Endothelial cell of umbilical vein (primary cell): Measurements from ENCODE around the gene RMND5A. TPM values are rescaled to one million over a fixed set of nuclear protein-coding genes. Genes with fewer than 3 reads are reported as not detected.
"Not testable (repeated sequence)": the region's sequence is repeated elsewhere in the genome, so short reads cannot be mapped to it uniquely, and the experiment has no call there.

Source experiments
- Bru-seq: library from RNA; stranded (reverse); fragments of 400-500 nt; gene quantifications from one replicate; lab custom pipeline; 2021; lab: Mats Ljungman, UMichigan
- BruChase-seq, 2 experiments: library from RNA; stranded (reverse); fragments of 400-500 nt; gene quantifications; one replicate each; lab custom pipeline; 2021; lab: Mats Ljungman, UMichigan
- BruUV-seq: library from RNA; stranded (reverse); fragments of 400-500 nt; replicated peaks from 2 replicates; lab custom pipeline; 2021; lab: Mats Ljungman, UMichigan
- CTCF ChIA-PET: fragments of 300-600, 350-600 bp; sonication (Branson Sonifier 250); formaldehyde crosslinking; loops from one replicate; lab custom pipeline; 2021; ENCODE audit warnings: antibody characterized with exemption, inconsistent platforms; lab: Charles Lee
- POLR2A ChIA-PET: fragments of 300-600, 350-600 bp; sonication (Branson Sonifier 250); formaldehyde crosslinking; loops from one replicate; lab custom pipeline; 2021; ENCODE audit warnings: antibody characterized with exemption, inconsistent platforms; lab: Charles Lee
- DNase-seq: peaks from one replicate; pipeline ENCODE4 v3.0.0-alpha.2; 2011; ENCODE audit warnings: low read depth, low spot score
- FAIRE-seq: peaks from 2 replicates; lab custom pipeline; 2011; peaks lifted over from hg19 to GRCh38; lab: Jason Lieb, UNC
- H2AFZ ChIP-seq: 2 replicates; pipeline ENCODE4 v1.6.0; 2012; ENCODE audit warnings: low read depth, low read length, control low read depth, inconsistent platforms
- H3K27ac ChIP-seq: 2 replicates; pipeline ENCODE4 v1.5.1; 2011; ENCODE audit warnings: low read depth, mild to moderate bottlenecking, control low read depth, low read length, moderate library complexity; ENCODE audit not compliant: insufficient read depth
- H3K27me3 ChIP-seq, 2 experiments: 2 replicates each; pipeline versions ENCODE4 v1.6.0 to v1.6.1; 2011; ENCODE audit warnings: low read length in 2 of 2, mixed read lengths in 1 of 2; ENCODE audit not compliant: control insufficient read depth in 2 of 2, insufficient read depth in 2 of 2
- H3K36me3 ChIP-seq, 2 experiments: 2 replicates in 1 of 2; 3 replicates in 1 of 2; pipeline ENCODE4 v1.5.1; 2011; ENCODE audit warnings: low read length in 2 of 2, mild to moderate bottlenecking in 1 of 2, moderate library complexity in 1 of 2; ENCODE audit not compliant: control insufficient read depth in 2 of 2, insufficient read depth in 2 of 2; ENCODE audit errors: extremely low read depth in 1 of 2
- H3K4me1 ChIP-seq: 3 replicates; pipeline ENCODE4 v1.5.1; 2011; ENCODE audit warnings: mild to moderate bottlenecking, low read length; ENCODE audit not compliant: control insufficient read depth, insufficient read depth; ENCODE audit errors: extremely low read depth
- H3K4me2 ChIP-seq: 2 replicates; pipeline ENCODE4 v1.6.1; 2011; ENCODE audit warnings: low read length, control low read depth, mixed read lengths; ENCODE audit not compliant: insufficient read depth
- H3K4me3 ChIP-seq, 3 experiments: fragments of 200-600 bp in 1 of 3; sonication (generic), shearing (Covaris generic) in 1 of 3; replicated peaks in 1 of 3; 2 replicates each; pipeline ENCODE4 v1.5.1; 2011 to 2016; ENCODE audit warnings: control low read depth in 3 of 3, low read length in 3 of 3, mild to moderate bottlenecking in 2 of 3, inconsistent platforms in 1 of 3, low read depth in 1 of 3, moderate library complexity in 1 of 3; ENCODE audit not compliant: insufficient read depth in 1 of 3
- H3K79me2 ChIP-seq: 2 replicates; pipeline ENCODE4 v1.6.0; 2012; ENCODE audit warnings: low read length, inconsistent platforms; ENCODE audit not compliant: control insufficient read depth, insufficient read depth
- H3K9ac ChIP-seq: replicated peaks from 2 replicates; pipeline ENCODE3; 2011; ENCODE audit warnings: low read length, control low read depth; ENCODE audit not compliant: insufficient read depth; ENCODE audit errors: extremely low read depth
- H3K9me1 ChIP-seq: replicated peaks from 3 replicates; pipeline ENCODE4 v1.6.0; 2011; ENCODE audit warnings: mild to moderate bottlenecking, low read length; ENCODE audit not compliant: control insufficient read depth, insufficient read depth; ENCODE audit errors: extremely low read depth
- H3K9me3 ChIP-seq: replicated peaks from 2 replicates; pipeline ENCODE4 v1.5.1; 2012; ENCODE audit warnings: low read length, inconsistent platforms; ENCODE audit not compliant: control insufficient read depth, insufficient read depth
- H4K20me1 ChIP-seq: replicated peaks from 2 replicates; pipeline ENCODE3; 2011; ENCODE audit warnings: mild to moderate bottlenecking, low read length; ENCODE audit not compliant: control insufficient read depth, insufficient read depth; ENCODE audit errors: extremely low read depth
- CTCF ChIP-seq, 2 donors: IDR thresholded peaks; 1 replicate in 1 of 2; 2 replicates in 1 of 2; pipeline ENCODE4 v1.5.1; 2011; ENCODE audit warnings: low read length in 2 of 2, mild to moderate bottlenecking in 2 of 2, moderate library complexity in 2 of 2, control low read depth in 1 of 2, inconsistent platforms in 1 of 2, low read depth in 1 of 2; ENCODE audit not compliant: insufficient read depth in 1 of 2; ENCODE audit errors: extremely low read depth in 1 of 2
- EZH2 ChIP-seq: IDR thresholded peaks from 2 replicates; pipeline ENCODE4 v1.6.1; 2012; ENCODE audit warnings: borderline replicate concordance, low read depth, mild to moderate bottlenecking, moderate library complexity, low read length, inconsistent platforms; ENCODE audit not compliant: severe bottlenecking
- FOS ChIP-seq: IDR thresholded peaks from 2 replicates; pipeline ENCODE4 v1.6.1; 2011; ENCODE audit warnings: mild to moderate bottlenecking, low read length, moderate library complexity, borderline replicate concordance; ENCODE audit not compliant: insufficient read depth
- GATA2 ChIP-seq: IDR thresholded peaks from 2 replicates; pipeline ENCODE4 v1.7.0; 2011; ENCODE audit warnings: low read depth, mild to moderate bottlenecking, moderate library complexity, mixed read lengths, low read length; ENCODE audit not compliant: insufficient read length, insufficient read depth
- JUN ChIP-seq: IDR thresholded peaks from 2 replicates; pipeline ENCODE4 v1.6.1; 2011; ENCODE audit warnings: borderline replicate concordance, low read depth; ENCODE audit not compliant: insufficient read length, insufficient read depth
- MAX ChIP-seq: IDR thresholded peaks from 2 replicates; pipeline ENCODE4 v1.6.1; 2011; ENCODE audit not compliant: insufficient read depth, insufficient read length
- MYC ChIP-seq: IDR thresholded peaks from one replicate; pipeline ENCODE4 v1.6.1; 2011; ENCODE audit warnings: mild to moderate bottlenecking, low read depth, low read length
- POLR2A ChIP-seq: IDR thresholded peaks from 2 replicates; pipeline ENCODE4 v1.6.1; 2012; ENCODE audit warnings: low read depth, mild to moderate bottlenecking, control low read depth, low read length
- POLR2AphosphoS5 ChIP-seq: IDR thresholded peaks from 2 replicates; pipeline ENCODE4 v1.6.1; 2012; ENCODE audit warnings: low read depth, mild to moderate bottlenecking, control low read depth, low read length, moderate library complexity; ENCODE audit not compliant: insufficient read depth
- dilution Hi-C: fragments of 300-500 bp; cut with MboI; formaldehyde crosslinking; loops from one replicate; pipeline ENCODE4 v1.15.0; 2019; ENCODE audit warnings: low sequenced_read_pairs; ENCODE audit not compliant: extremely low pct_ligation_motif_present
- intact Hi-C: fragments of 100-400 bp; cut with micrococcal nuclease; formaldehyde crosslinking; loops from one replicate; pipeline ENCODE4 v1.10.0; 2022
- long read RNA-seq: library from polyadenylated mRNA; stranded (forward); transcript quantifications from one replicate; pipeline ENCODE4 v2.0.0, GENCODE V29; 2021
- polyA minus RNA-seq, 3 experiments: library from RNA; depleted of rRNA, polyadenylated mRNA; stranded (reverse); fragments of >200 nt; gene quantifications; 1 replicate in 1 of 3; 2 replicates in 2 of 3; pipeline ENCODE4 v1.2.3, GENCODE V29; 2011
- polyA plus RNA-seq, 4 experiments: library from polyadenylated mRNA; depleted of rRNA in 3 of 4; stranded (reverse) in 3 of 4; unstranded in 1 of 4; fragments of >200 nt; gene quantifications; 2 replicates each; pipeline versions ENCODE4 v1.2.1 to v1.2.3, GENCODE V29; 2011 to 2012; ENCODE audit warnings: missing spikeins in 1 of 4
- total RNA-seq: library from RNA; stranded (reverse); gene quantifications from 2 replicates; pipeline ENCODE4 v1.2.3, GENCODE V29; 2021

The RMND5A gene
- 21.5 and 22.9 TPM in 2 replicates for total RNA-seq
- polyA plus RNA-seq, result 7.1 and 10.8 TPM in 2 replicates
- polyA plus RNA-seq (2011; cell fraction: cytosol; rRNA removed), result 11.8 and 12.0 TPM in 2 replicates
- 7.0 and 9.1 TPM in 2 replicates for polyA plus RNA-seq (2011; cell fraction: nucleus; rRNA removed)
- polyA plus RNA-seq (2012), result 12.0 and 14.6 TPM in 2 replicates
- 45.0 and 65.4 TPM in 2 replicates for polyA minus RNA-seq
- polyA minus RNA-seq (2011; cell fraction: cytosol; rRNA and poly(A)+ RNA removed), result 49.3 TPM
- 11.0 and 19.5 TPM in 2 replicates for polyA minus RNA-seq (2011; cell fraction: nucleus; rRNA and poly(A)+ RNA removed)
- Bru-seq, nascent RNA, result percentile 66 among the genes with signal in this experiment
- BruChase-seq, experiment 1, labeled RNA remaining after a 6-hour chase, result percentile 89 among the genes with signal in this experiment
- percentile 75 among the genes with signal in this experiment for BruChase-seq, experiment 2, labeled RNA remaining after a 2-hour chase
- long read RNA-seq, full-length matches to known transcripts, result 18 of 34 reads
- long read RNA-seq, partial matches to known transcripts, result 2 of 34 reads
- long read RNA-seq, other reads (novel, unspliced or antisense), result 14 of 34 reads

GRCh38 chr2:86719637-86720539, at the start of gene RMND5A:
RMND5A (plus strand) TSS chr2:86720291; CDS start chr2:86720668, 377 bp downstream.
- intact Hi-C loops, H4K20me1 ChIP-seq, H3K27me3 ChIP-seq, CTCF ChIA-PET, BruUV-seq, H3K9me3 ChIP-seq, H3K4me1 ChIP-seq, H3K36me3 ChIP-seq, POLR2A ChIA-PET, H3K9ac ChIP-seq, dilution Hi-C loops, H3K9me1 ChIP-seq, H3K79me2 ChIP-seq: not testable (repeated sequence)
- FAIRE-seq (peak; percentile 93), DNase-seq (peak; percentile 87)
- TF ChIP-seq POLR2A, result peak; percentile 29
- H2AFZ ChIP-seq, result peak within 1 kb of the TSS; percentile 57
- H3K4me2 ChIP-seq, result peak within 1 kb of the TSS; percentile 78
- peak within 1 kb of the TSS; percentile 4 to 74 (median 71) for H3K4me3 ChIP-seq
- H3K27ac ChIP-seq, result peak within 1 kb of the TSS; percentile 69

- no peak overlapping the region for H3K9ac ChIP-seq
- H3K9me3 ChIP-seq, result no peaks in the 10 kb centered on the region
- no peaks in the 10 kb centered on the region for H3K27me3 ChIP-seq
- FAIRE-seq (no peak), DNase-seq (peak; percentile 70)
- H2AFZ ChIP-seq, result peak overlapping the region; percentile 61
- no TSS peak for BruUV-seq
- dilution Hi-C loops, result no loop called here
- TF ChIP-seq POLR2A, result no peak
- no peak for TF ChIP-seq CTCF (IDR thresholded peaks at IDR 0.05; ENCODE audit: extremely low read depth in 1 of 2, insufficient read depth in 1 of 2, low read depth in 1 of 2, low read length in 2 of 2)
- no peak for TF ChIP-seq MYC
- TF ChIP-seq JUN, result no peak
- TF ChIP-seq GATA2, result no peak
- no peak for TF ChIP-seq FOS
- TF ChIP-seq EZH2, result no peak
- no peak for TF ChIP-seq MAX
- no peak for TF ChIP-seq POLR2AphosphoS5
- no peaks in the 10 kb centered on the region for H3K79me2 ChIP-seq
- POLR2A ChIA-PET, result no interaction called here
- no peak overlapping the region for H3K4me3 ChIP-seq
- CTCF ChIA-PET, result no interaction called here
- H3K4me2 ChIP-seq, result peak overlapping the region; percentile 22
- no peaks in the 10 kb centered on the region for H4K20me1 ChIP-seq
- intact Hi-C loops, result no loop called here
- H3K4me1 ChIP-seq, result peaks cover 5% of the 10 kb centered on the region
- H3K9me1 ChIP-seq, result no peaks in the 10 kb centered on the region
- no peak overlapping the region for H3K27ac ChIP-seq
- H3K36me3 ChIP-seq, result no peaks in the 10 kb centered on the region
These were observed 48.6 kb upstream of the RMND5A start for GRCh38 chr2:86671337-86671981.
